ENCODE data around the gene CUL4A. TPM values are rescaled to one million over a fixed set of nuclear protein-coding genes. Genes with fewer than 3 reads are reported as not detected.

Gene CUL4A
- total and polyA plus RNA-seq, 8 donors = 48.0 to 98.0 (median 87.5) TPM

DNA sequence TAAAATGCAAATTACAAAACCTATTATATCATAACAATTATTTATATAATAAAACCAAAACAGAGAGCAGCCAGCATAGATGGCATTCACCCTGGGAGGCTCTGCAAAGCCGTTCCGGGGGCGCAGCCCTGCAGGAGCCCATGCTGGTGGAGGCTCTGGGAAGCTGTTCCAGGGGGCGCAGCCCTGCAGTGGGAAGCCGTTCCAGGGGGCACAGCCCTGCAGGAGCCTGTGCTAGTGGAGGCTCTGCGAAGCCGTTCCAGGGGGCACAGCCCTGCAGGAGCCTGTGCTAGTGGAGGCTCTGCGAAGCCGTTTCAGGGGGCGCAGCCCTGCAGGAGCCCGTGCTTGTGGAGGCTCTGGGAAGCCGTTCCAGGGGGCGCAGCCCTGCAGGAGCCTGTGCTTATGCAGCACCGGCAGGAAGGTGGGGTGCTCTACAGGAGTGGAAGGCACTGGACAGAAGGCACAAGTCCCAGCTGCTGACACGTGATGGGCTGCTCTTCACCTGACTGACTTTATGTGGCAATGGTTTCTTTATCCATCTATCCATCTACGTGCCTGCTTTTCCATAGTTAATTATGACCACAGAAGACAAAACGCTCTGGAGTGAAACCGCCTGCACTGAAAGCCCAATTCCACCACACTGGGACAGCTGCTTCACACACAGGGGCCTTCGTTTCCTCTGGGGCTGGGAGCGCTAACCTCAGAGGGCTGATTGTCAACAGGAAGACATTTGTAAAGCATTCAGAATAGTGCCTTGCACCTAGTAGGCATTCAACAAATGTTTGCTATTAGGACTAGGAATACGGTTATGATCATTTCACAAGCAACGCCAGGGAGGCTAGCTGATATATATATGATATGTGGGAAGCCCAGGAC is 24.6 kb upstream of the CUL4A start:
- no peaks in the 10 kb centered on the region for H3K9me3 ChIP-seq
- TF ChIP-seq, protein P1, sequence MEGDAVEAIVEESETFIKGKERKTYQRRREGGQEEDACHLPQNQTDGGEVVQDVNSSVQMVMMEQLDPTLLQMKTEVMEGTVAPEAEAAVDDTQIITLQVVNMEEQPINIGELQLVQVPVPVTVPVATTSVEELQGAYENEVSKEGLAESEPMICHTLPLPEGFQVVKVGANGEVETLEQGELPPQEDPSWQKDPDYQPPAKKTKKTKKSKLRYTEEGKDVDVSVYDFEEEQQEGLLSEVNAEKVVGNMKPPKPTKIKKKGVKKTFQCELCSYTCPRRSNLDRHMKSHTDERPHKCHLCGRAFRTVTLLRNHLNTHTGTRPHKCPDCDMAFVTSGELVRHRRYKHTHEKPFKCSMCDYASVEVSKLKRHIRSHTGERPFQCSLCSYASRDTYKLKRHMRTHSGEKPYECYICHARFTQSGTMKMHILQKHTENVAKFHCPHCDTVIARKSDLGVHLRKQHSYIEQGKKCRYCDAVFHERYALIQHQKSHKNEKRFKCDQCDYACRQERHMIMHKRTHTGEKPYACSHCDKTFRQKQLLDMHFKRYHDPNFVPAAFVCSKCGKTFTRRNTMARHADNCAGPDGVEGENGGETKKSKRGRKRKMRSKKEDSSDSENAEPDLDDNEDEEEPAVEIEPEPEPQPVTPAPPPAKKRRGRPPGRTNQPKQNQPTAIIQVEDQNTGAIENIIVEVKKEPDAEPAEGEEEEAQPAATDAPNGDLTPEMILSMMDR (IDR thresholded peaks at IDR 0.05) = no peak
- no peak overlapping the region for H3K27ac ChIP-seq
- no peak for DNase-seq
- peaks cover 0 to 24% of the 10 kb centered on the region in 2 donors for H3K4me1 ChIP-seq
- intact Hi-C loops (cut with DNase I) = no loop called here
- ATAC-seq = no peak
- no peaks in the 10 kb centered on the region for H3K27me3 ChIP-seq
- H3K4me3 ChIP-seq = no peak overlapping the region
- peaks cover 0 to 71% of the 10 kb centered on the region in 2 donors for H3K36me3 ChIP-seq

DNA sequence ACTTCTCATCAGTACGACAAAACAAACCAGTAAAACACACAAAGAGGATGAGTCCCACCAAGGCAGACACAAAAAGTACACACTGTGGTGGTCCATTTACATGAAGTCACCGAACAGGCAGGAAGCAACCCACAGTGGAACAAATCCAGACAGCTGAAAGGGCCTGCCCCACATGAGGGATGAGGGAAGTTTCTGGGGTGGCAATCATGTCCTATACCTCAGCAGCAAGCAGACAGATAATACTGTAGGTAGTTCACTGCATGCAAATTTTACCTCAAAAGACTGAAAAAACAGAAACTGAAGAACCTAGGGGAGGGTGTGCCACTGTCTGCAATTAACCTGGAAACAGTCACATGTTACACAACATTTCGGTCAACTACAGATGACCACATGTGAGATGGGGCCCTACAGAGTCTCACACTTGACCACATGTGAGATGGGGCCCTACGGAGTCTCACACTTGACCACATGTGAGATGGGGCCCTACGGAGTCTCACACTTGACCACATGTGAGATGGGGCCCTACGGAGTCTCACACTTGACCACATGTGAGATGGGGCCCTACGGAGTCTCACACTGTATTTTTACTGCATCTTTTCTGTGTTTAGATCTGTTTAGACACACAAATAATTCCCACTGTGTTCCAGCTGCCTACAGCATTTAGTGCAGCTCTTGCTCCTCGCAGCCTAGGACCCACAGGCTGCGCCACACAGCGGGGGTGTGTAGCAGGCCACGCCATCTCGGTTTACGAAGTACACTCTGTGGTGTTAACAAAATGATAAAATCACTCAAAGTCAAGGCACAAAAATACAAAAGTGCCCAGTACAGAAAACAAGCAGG is 23.1 kb upstream of the CUL4A start:
- Histone ChIP-seq H3K36me3 (peaks cover 0 to 71% of the 10 kb centered on the region in 2 donors), H3K4me1 (peaks cover 0 to 24% of the 10 kb centered on the region in 2 donors), H3K4me3 (no peak overlapping the region), H3K27ac (peak overlapping the region in 1 of 2 donors; percentile 77), H3K9me3 (no peaks in the 10 kb centered on the region), H3K27me3 (no peaks in the 10 kb centered on the region)
- ATAC-seq (no peak), DNase-seq (no peak)
- intact Hi-C loops (cut with DNase I) = no loop called here
- TF ChIP-seq, protein P1 (IDR thresholded peaks at IDR 0.05) = no peak

DNA sequence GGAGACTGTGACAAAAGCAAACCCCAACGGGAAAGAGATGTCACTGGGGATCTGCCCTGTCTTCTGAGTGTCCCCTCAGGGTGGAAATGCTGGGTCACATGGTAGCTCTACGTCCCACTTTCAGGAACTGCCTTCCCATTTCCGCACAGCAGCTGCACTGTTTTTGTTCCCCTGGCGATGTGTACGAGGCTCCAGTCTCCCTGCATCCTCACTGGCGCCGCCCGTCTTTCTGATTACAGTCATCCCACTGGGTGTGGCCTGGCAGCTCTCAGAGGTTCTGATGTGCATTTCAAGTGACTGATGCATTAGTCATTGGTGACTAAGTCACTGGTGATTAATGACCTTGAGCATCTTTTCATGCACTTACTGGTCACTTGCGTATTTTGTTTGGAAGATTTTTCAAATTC is 22.1 kb upstream of the CUL4A start:
- Histone ChIP-seq H3K36me3 (peaks cover 0 to 70% of the 10 kb centered on the region in 2 donors), H3K9me3 (no peaks in the 10 kb centered on the region), H3K27me3 (no peaks in the 10 kb centered on the region), H3K4me3 (no peak overlapping the region), H3K4me1 (peaks cover 0 to 24% of the 10 kb centered on the region in 2 donors), H3K27ac (peak overlapping the region; percentile 15 to 77)
- peak in 2 of 4 donors; percentile 82 to 89 for DNase-seq
- intact Hi-C loops (cut with DNase I) = no loop called here
- TF ChIP-seq, protein P1 (IDR thresholded peaks at IDR 0.05) = no peak
- peak; percentile 94 for ATAC-seq

DNA sequence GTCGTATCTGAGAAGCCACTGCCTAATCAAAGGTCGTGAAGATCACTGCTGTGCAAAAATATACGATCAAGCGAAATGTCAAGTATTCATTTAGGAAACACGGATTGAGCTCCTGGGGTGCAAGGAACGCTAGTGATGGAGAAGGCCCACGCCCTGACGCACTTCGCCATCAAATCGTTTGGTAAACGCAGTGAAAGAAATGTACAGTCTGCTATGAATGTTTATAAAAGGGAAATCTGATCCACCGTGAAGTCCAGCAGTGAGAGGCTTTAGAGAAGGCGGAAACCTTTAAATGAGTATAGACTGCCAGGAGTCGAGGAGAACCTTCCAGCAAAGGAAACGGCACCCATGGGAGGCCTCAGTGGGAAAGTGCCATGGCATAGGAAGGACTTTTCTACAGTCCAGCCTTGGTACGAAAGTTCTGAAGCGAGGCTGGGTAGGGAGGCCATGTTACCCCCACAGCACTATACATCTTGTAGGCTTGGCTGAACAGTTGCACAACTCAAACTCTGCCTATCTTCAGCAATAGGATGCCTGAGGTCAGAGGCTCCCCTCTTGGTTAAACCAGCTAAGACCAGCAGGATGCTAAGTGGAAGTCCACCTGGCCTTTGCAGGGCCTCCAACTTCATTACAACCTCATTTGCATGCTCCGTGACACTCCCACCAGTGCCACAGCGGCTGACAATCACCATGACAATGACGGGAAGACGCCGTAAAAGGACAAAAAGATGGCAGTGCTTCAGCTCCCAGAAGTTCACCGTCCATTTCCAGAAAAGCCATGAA is 21.3 kb upstream of the CUL4A start:
- Histone ChIP-seq H3K27me3 (no peaks in the 10 kb centered on the region), H3K27ac (peak overlapping the region in 1 of 2 donors; percentile 77), H3K36me3 (peaks cover 0 to 68% of the 10 kb centered on the region in 2 donors), H3K4me1 (peaks cover 0 to 24% of the 10 kb centered on the region in 2 donors), H3K9me3 (no peaks in the 10 kb centered on the region), H3K4me3 (no peak overlapping the region)
- DNase-seq = no peak
- intact Hi-C loops (cut with DNase I) = no loop called here
- TF ChIP-seq, protein P1 (IDR thresholded peaks at IDR 0.05) = no peak
- ATAC-seq = no peak
